NOMO-1 treated with DMSO at 0.1 percent for 48 hours (cell line): Measurements from ENCODE around the gene KRTAP17-1.
"Not testable (repeated sequence)": the region's sequence is repeated elsewhere in the genome, so short reads cannot be mapped to it uniquely, and the experiment has no call there.

Experiments
- DNase-seq: peaks from one replicate; lab custom pipeline; 2025; ENCODE audit not compliant: unreplicated experiment; lab: John Stamatoyannopoulos, UW

The KRTAP17-1 gene

GRCh38 chr17:41307647-41308046 is 7.9 kb downstream of the KRTAP17-1 start:
- no peak for DNase-seq

GRCh38 chr17:41304091-41304490 is 11.4 kb downstream of the KRTAP17-1 start:
- no peak for DNase-seq

GRCh38 chr17:41302981-41303380 is 12.5 kb downstream of the KRTAP17-1 start:
- no peak for DNase-seq

GRCh38 chr17:41301916-41302901 is 13.3 kb downstream of the KRTAP17-1 start, which contains the start of gene KRTAP29-1:
Gene KRTAP29-1 (minus strand): TSS chr17:41302851. CDS start chr17:41302851, 0 bp downstream.
- DNase-seq, result peak; percentile 18

GRCh38 chr17:41301204-41301790 is 14.2 kb downstream of the KRTAP17-1 start:
- DNase-seq, result no peak

GRCh38 chr17:41298458-41299135 is 16.9 kb downstream of the KRTAP17-1 start:
- DNase-seq, result no peak

GRCh38 chr17:41296846-41297245 is 18.7 kb downstream of the KRTAP17-1 start:
- no peak for DNase-seq

- DNase-seq, result no peak
These were observed 21.5 kb downstream of the KRTAP17-1 start for GRCh38 chr17:41294016-41294415.

- no peak for DNase-seq
These were observed 28.5 kb downstream of the KRTAP17-1 start for GRCh38 chr17:41287050-41287449.

- peak; percentile 80 for DNase-seq
These were observed 31.0 kb downstream of the KRTAP17-1 start for GRCh38 chr17:41284546-41284945.

- no peak for DNase-seq
These were observed 31.5 kb downstream of the KRTAP17-1 start for GRCh38 chr17:41284043-41284442.

GRCh38 chr17:41278176-41278955 is 37.1 kb downstream of the KRTAP17-1 start:
- no peak for DNase-seq

- not testable (repeated sequence) for DNase-seq
These were observed 39.8 kb downstream of the KRTAP17-1 start, which contains the start of gene KRTAP9-7 for GRCh38 chr17:41275648-41276190. Gene KRTAP9-7 (plus strand): TSS chr17:41275698. CDS start chr17:41275698, 0 bp downstream.

GRCh38 chr17:41271858-41272257 is 43.7 kb downstream of the KRTAP17-1 start:
- no peak for DNase-seq

GRCh38 chr17:41271323-41271722 is 44.2 kb downstream of the KRTAP17-1 start:
- not testable (repeated sequence) for DNase-seq

- DNase-seq, result peak; percentile 69
These were observed 47.8 kb downstream of the KRTAP17-1 start for GRCh38 chr17:41267711-41268110.

GRCh38 chr17:41265078-41265477 is 50.4 kb downstream of the KRTAP17-1 start, which contains the start of gene KRTAP9-6:
Gene KRTAP9-6 (plus strand): TSS chr17:41265378. CDS start chr17:41265378, 0 bp downstream.
- DNase-seq, result no peak
